ENCODE data around the gene RPL38.

RPL38 gene

DNA sequence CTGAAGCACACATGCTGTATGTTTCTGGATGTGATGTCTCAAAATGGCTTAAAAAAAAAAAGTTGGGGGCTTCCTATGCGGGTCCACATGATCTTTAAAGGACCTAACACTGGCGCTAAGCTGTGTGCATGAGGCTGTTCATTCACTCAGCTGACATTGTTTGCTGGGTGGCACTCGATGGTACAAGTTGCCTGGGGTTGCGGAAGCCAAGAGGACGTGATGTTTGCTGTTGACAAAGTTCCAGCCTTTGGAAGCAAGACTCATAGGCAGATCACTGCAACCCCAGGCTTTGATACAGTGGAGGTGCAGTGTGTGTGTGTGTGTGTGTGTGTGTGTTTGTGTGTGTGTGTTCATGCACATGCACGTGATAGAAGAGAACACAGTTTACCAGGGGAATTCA, 41.1 kb downstream of the RPL38 start:
- no peak overlapping the region for H3K4me3 ChIP-seq (ENCODE audit: control insufficient read depth, low read depth, low read length)
- no peak for DNase-seq (ENCODE audit: low read depth)
- no peak for TF ChIP-seq CTCF (IDR thresholded peaks at IDR 0.05; ENCODE audit: control insufficient read depth, insufficient read depth, low read depth, low read length, missing control alignments)

- no peak for DNase-seq (ENCODE audit: low read depth)
- H3K4me3 ChIP-seq (ENCODE audit: control insufficient read depth, low read depth, low read length), result no peak overlapping the region
- TF ChIP-seq CTCF (IDR thresholded peaks at IDR 0.05; ENCODE audit: control insufficient read depth, insufficient read depth, low read depth, low read length, missing control alignments), result no peak
Measured at GRCh38 chr17:74245145-74245831, 41.8 kb downstream of the RPL38 start.

GRCh38 chr17:74245871-74246270, 42.4 kb downstream of the RPL38 start:
- H3K4me3 ChIP-seq (ENCODE audit: control insufficient read depth, low read depth, low read length), result no peak overlapping the region
- DNase-seq (ENCODE audit: low read depth), result no peak
- no peak for TF ChIP-seq CTCF (IDR thresholded peaks at IDR 0.05; ENCODE audit: control insufficient read depth, insufficient read depth, low read depth, low read length, missing control alignments)

DNA sequence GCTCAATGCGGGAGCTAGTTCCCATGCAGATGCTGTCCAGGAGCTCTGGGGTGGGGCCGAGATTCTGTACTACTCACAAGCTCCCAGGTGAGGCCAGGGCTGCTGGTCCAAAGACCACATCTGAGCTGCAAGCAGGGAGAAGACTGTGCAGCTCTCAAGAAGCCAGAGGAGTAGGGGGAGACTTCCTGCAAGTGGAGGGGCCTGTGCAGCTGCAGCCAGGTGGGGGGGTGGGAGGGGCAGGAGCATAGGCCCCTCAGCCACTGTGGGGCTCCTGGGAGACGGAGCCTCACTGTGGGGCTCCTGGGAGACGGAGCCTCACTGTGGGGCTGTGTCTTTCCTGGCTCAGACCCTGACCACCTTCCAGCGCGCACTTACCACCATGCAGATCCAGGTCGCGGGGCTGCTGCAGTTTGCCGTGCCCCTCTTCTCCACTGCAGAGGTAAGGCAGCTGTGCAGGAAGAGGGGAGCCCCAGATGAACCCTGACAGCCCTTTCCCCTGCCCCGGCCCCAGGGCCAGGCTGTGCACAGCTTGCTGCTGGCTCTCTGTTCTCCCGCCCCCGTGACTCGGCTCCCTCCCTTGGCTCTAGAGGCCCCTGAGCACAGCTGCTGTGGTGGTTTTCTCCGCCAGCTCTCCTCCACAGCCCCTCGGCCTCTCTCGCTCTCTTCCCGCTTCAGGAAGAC, 46.3 kb downstream of the RPL38 start:
- no peak for DNase-seq (ENCODE audit: low read depth)
- H3K4me3 ChIP-seq (ENCODE audit: control insufficient read depth, low read depth, low read length), result no peak overlapping the region
- TF ChIP-seq CTCF (IDR thresholded peaks at IDR 0.05; ENCODE audit: control insufficient read depth, insufficient read depth, low read depth, low read length, missing control alignments), result no peak

- H3K4me3 ChIP-seq (ENCODE audit: control insufficient read depth, low read depth, low read length), result no peak overlapping the region
- TF ChIP-seq CTCF (IDR thresholded peaks at IDR 0.05; ENCODE audit: control insufficient read depth, insufficient read depth, low read depth, low read length, missing control alignments), result no peak
- no peak for DNase-seq (ENCODE audit: low read depth)
Measured at GRCh38 chr17:74250324-74250995, 47.0 kb downstream of the RPL38 start.

GRCh38 chr17:74251051-74251450, 47.6 kb downstream of the RPL38 start:
- no peak overlapping the region for H3K4me3 ChIP-seq (ENCODE audit: control insufficient read depth, low read depth, low read length)
- DNase-seq (ENCODE audit: low read depth), result no peak
- no peak for TF ChIP-seq CTCF (IDR thresholded peaks at IDR 0.05; ENCODE audit: control insufficient read depth, insufficient read depth, low read depth, low read length, missing control alignments)

Data from AG09309 (cell line).